HL-60 (cell line): Measurements from ENCODE around the gene NAV2.

Source experiments
- DNase-seq, 2 experiments: peaks; one replicate each; pipeline ENCODE4 v3.0.0-alpha.2; 2010 to 2020; ENCODE audit warnings: low read depth in 1 of 2, low spot score in 1 of 2
- H3K27ac ChIP-seq: fragments of 250-450 bp; sonication (Bioruptor Pico); replicated peaks from 2 replicates; pipeline ENCODE4 v1.5.1; 2020; ENCODE audit warnings: mild to moderate bottlenecking, moderate library complexity
- H3K27me3 ChIP-seq: fragments of 250-450 bp; sonication (Bioruptor Pico); 2 replicates; pipeline ENCODE4 v1.5.1; 2021; ENCODE audit warnings: mild to moderate bottlenecking, moderate library complexity; ENCODE audit not compliant: insufficient read depth, poor library complexity, severe bottlenecking
- H3K4me3 ChIP-seq: replicated peaks from 2 replicates; pipeline ENCODE4 v1.5.1; 2011; ENCODE audit warnings: mild to moderate bottlenecking, control low read depth, low read length; ENCODE audit not compliant: insufficient read depth
- GABPA ChIP-seq: IDR thresholded peaks from 2 replicates; pipeline ENCODE4 v1.6.1; 2012; ENCODE audit warnings: low read depth
- POLR2AphosphoS5 ChIP-seq: IDR thresholded peaks from 2 replicates; pipeline ENCODE4 v1.6.1; 2012; ENCODE audit warnings: low read depth
- SPI1 ChIP-seq: IDR thresholded peaks from 2 replicates; pipeline ENCODE4 v1.6.1; 2012; ENCODE audit warnings: low read depth, mild to moderate bottlenecking, borderline replicate concordance
- TF ChIP-seq, protein P1 (sequence below): IDR thresholded peaks from one replicate; pipeline ENCODE4 v1.5.1; 2011; ENCODE audit warnings: low read length, control low read depth, inconsistent platforms; ENCODE audit not compliant: insufficient read depth
- TF ChIP-seq, protein P2 (sequence below): IDR thresholded peaks from 2 replicates; pipeline ENCODE4 v1.6.1; 2012; ENCODE audit warnings: low read depth; ENCODE audit not compliant: insufficient replicate concordance

The NAV2 gene

DNA sequence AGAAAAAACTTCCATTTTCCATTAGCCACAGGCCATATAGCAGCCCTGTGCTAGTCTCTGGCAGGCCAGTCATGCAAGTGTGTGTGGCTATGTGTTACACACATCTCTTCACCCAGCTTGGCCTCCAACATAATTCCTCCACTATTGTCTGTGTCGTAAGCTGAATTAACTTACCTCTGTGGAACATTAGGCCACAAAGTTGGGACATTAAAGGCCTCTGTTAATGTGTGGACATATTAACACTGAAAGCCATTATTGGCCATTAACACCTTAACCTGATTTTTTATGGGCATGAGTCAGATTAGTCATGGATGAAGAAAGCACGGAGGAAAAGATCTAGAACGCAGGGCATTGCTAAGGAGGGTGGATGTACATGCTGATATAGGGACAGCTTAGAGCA lies 347.5 kb downstream of the NAV2 start:
- DNase-seq, result no peak
- Histone ChIP-seq H3K4me3 (no peak overlapping the region), H3K27ac (no peak overlapping the region), H3K27me3 (no peaks in the 10 kb centered on the region)
- TF ChIP-seq, protein P1, sequence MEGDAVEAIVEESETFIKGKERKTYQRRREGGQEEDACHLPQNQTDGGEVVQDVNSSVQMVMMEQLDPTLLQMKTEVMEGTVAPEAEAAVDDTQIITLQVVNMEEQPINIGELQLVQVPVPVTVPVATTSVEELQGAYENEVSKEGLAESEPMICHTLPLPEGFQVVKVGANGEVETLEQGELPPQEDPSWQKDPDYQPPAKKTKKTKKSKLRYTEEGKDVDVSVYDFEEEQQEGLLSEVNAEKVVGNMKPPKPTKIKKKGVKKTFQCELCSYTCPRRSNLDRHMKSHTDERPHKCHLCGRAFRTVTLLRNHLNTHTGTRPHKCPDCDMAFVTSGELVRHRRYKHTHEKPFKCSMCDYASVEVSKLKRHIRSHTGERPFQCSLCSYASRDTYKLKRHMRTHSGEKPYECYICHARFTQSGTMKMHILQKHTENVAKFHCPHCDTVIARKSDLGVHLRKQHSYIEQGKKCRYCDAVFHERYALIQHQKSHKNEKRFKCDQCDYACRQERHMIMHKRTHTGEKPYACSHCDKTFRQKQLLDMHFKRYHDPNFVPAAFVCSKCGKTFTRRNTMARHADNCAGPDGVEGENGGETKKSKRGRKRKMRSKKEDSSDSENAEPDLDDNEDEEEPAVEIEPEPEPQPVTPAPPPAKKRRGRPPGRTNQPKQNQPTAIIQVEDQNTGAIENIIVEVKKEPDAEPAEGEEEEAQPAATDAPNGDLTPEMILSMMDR, result no peak
- TF ChIP-seq SPI1, result no peak
- TF ChIP-seq GABPA, result no peak
- TF ChIP-seq POLR2AphosphoS5, result no peak
- TF ChIP-seq, protein P2, sequence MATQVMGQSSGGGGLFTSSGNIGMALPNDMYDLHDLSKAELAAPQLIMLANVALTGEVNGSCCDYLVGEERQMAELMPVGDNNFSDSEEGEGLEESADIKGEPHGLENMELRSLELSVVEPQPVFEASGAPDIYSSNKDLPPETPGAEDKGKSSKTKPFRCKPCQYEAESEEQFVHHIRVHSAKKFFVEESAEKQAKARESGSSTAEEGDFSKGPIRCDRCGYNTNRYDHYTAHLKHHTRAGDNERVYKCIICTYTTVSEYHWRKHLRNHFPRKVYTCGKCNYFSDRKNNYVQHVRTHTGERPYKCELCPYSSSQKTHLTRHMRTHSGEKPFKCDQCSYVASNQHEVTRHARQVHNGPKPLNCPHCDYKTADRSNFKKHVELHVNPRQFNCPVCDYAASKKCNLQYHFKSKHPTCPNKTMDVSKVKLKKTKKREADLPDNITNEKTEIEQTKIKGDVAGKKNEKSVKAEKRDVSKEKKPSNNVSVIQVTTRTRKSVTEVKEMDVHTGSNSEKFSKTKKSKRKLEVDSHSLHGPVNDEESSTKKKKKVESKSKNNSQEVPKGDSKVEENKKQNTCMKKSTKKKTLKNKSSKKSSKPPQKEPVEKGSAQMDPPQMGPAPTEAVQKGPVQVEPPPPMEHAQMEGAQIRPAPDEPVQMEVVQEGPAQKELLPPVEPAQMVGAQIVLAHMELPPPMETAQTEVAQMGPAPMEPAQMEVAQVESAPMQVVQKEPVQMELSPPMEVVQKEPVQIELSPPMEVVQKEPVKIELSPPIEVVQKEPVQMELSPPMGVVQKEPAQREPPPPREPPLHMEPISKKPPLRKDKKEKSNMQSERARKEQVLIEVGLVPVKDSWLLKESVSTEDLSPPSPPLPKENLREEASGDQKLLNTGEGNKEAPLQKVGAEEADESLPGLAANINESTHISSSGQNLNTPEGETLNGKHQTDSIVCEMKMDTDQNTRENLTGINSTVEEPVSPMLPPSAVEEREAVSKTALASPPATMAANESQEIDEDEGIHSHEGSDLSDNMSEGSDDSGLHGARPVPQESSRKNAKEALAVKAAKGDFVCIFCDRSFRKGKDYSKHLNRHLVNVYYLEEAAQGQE, result no peak

DNA sequence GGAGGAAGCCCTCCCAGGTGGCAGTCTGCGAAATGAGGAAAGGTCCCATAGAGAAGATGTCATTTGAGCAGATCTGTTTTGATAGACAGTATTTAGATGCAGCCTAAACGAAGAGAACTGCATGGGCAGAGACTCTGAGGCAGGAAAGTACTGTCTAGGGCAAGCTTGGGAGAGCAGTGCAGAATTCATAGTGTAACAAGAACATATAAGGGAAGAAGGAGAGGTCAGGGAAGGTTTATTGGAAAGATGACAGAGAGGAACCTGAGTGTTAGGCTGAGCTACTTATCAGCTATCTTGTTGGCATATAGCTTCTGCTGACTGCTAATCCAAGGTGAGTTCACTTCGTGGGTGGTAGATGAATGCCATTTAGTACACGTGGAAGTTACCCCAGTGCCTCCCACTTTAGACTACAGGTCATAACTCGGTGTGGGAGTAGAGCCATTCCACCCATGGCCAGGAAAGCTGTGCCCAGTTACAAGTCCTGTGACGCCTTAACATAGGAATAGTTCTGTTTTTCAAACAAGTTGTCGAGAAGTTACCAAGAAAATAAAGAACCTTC lies 348.1 kb downstream of the NAV2 start:
- H3K27ac ChIP-seq, result no peak overlapping the region
- no peaks in the 10 kb centered on the region for H3K27me3 ChIP-seq
- TF ChIP-seq, protein P2, result no peak
- TF ChIP-seq, protein P1, result no peak
- TF ChIP-seq GABPA (no peak), SPI1 (no peak)
- no peak for DNase-seq
- no peak overlapping the region for H3K4me3 ChIP-seq

DNA sequence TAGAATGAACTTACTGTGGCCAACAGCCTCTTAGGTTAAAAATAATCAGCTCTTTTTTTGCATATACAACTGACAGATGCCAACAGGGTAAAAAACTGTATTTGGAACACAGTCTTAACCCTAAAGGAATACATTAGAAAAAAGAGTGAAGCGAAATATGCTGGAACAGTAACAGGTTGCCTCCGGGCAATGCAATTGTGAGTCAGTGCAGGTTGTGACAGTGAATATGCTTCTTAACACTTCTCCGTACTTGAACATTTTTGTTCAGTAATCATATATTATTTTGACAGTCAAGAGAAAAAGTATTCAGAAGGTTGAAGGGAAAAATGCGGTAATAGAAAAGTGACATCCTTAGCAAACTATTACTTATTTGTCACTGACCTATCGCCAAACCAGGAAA lies 349.1 kb downstream of the NAV2 start:
- Histone ChIP-seq H3K4me3 (no peak overlapping the region), H3K27ac (no peak overlapping the region), H3K27me3 (no peaks in the 10 kb centered on the region)
- no peak for TF ChIP-seq SPI1
- no peak for TF ChIP-seq POLR2AphosphoS5
- no peak for DNase-seq

DNA sequence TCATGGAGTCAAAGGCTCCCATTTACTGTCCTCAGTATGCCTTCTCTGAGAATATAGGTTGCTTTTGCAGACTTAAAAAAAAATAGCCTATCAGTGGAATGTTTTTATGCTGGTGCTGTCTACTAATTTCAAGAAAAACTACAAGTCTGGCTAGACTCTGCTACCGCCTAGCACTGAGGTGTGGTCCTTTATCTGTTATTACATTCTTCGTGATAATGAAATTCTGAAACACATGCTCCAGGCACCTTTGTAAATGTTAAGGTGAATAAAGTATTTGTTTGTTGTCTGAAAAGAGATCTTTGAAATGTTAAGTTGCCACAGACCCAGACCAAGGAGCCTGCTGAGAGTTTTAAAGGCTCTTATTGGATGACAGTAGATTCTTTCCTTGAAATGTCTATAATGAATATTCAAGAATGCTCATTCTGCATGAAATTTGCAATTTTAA lies 352.3 kb downstream of the NAV2 start:
- no peak overlapping the region for H3K27ac ChIP-seq
- H3K4me3 ChIP-seq, result no peak overlapping the region
- H3K27me3 ChIP-seq, result no peaks in the 10 kb centered on the region
- TF ChIP-seq GABPA (no peak), SPI1 (no peak)
- TF ChIP-seq, protein P2, result no peak
- TF ChIP-seq, protein P1, result no peak
- DNase-seq, result no peak
